NCI-H446 treated with DMSO at 0.1 percent for 48 hours (cell line): Measurements from ENCODE around the gene TMEM239.
"Not testable (repeated sequence)": the region's sequence is repeated elsewhere in the genome, so short reads cannot be mapped to it uniquely, and the experiment has no call there.

Experiments used
- DNase-seq: peaks from one replicate; lab custom pipeline; 2025; lab: John Stamatoyannopoulos, UW

Gene TMEM239

GRCh38 chr20:2799688-2800520 is 16.3 kb upstream of the TMEM239 start:
- DNase-seq = no peak

- no peak for DNase-seq
Measured at GRCh38 chr20:2800521-2801285, 15.5 kb upstream of the TMEM239 start, which contains the start of gene CPXM1. Gene CPXM1 (minus strand): TSS chr20:2800627. CDS start chr20:2800572, 55 bp downstream.

- no peak for DNase-seq
Measured at GRCh38 chr20:2801286-2801728, 14.9 kb upstream of the TMEM239 start.

- no peak for DNase-seq
Measured at GRCh38 chr20:2804041-2804828, 11.9 kb upstream of the TMEM239 start.

- no peak for DNase-seq
Measured at GRCh38 chr20:2804852-2805688, 11.1 kb upstream of the TMEM239 start.

GRCh38 chr20:2805689-2806350 is 10.3 kb upstream of the TMEM239 start:
- DNase-seq = no peak

- DNase-seq = no peak
Measured at GRCh38 chr20:2806351-2806701, 9.8 kb upstream of the TMEM239 start.

- DNase-seq = no peak
Measured at GRCh38 chr20:2807019-2807418, 9.1 kb upstream of the TMEM239 start.

GRCh38 chr20:2807929-2808328 is 8.2 kb upstream of the TMEM239 start:
- not testable (repeated sequence) for DNase-seq

GRCh38 chr20:2809690-2810089 is 6.5 kb upstream of the TMEM239 start:
- DNase-seq = no peak

- no peak for DNase-seq
Measured at GRCh38 chr20:2812189-2812588, 4.0 kb upstream of the TMEM239 start.

- DNase-seq = no peak
Measured at GRCh38 chr20:2814076-2814475, 2.1 kb upstream of the TMEM239 start.

GRCh38 chr20:2814587-2815051 is 1.5 kb upstream of the TMEM239 start, which contains the start of gene C20orf141:
Gene C20orf141 (plus strand): TSS chr20:2814987. CDS start chr20:2815185, 198 bp downstream.
- DNase-seq = no peak

GRCh38 chr20:2815242-2815900 is 793 bp upstream of the TMEM239 start:
- no peak for DNase-seq

GRCh38 chr20:2816583-2817340 is 598 bp downstream of the TMEM239 start:
- no peak for DNase-seq

GRCh38 chr20:2817341-2817726 is 1.2 kb downstream of the TMEM239 start:
- DNase-seq = no peak

GRCh38 chr20:2817891-2818595 is 1.9 kb downstream of the TMEM239 start:
- DNase-seq = no peak

GRCh38 chr20:2820084-2820895 is 4.1 kb downstream of the TMEM239 start:
- DNase-seq = no peak
